Measurements from ENCODE around the gene KCNG4. TPM values are rescaled to one million over a fixed set of nuclear protein-coding genes. Genes with fewer than 3 reads are reported as not detected.
"Not testable (repeated sequence)": the region's sequence is repeated elsewhere in the genome, so short reads cannot be mapped to it uniquely, and the experiment has no call there.

KCNG4 gene
- total RNA-seq, 1 donor from 2014 or later: not detected

DNA sequence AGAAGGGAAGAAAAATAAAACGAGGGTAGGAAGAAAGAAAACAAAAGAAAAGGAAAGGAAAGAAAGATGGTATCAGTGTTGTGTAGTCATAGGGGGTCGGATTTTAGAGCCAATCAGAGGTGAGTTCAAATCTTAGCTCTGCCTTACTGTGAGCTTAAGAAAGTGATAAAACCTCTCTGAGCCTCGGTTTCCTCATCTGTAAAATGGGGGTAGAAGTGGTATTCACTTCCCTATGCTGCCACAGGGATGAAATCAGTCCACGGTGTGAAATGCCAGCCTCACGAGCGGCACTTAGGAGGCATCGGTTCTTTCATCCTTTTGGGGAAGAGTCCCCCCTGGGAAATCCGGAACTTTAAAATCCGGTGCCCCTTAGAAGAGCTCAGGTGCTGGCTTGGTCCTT is 6.1 kb downstream of the KCNG4 start:
- DNase-seq: no peak

DNA sequence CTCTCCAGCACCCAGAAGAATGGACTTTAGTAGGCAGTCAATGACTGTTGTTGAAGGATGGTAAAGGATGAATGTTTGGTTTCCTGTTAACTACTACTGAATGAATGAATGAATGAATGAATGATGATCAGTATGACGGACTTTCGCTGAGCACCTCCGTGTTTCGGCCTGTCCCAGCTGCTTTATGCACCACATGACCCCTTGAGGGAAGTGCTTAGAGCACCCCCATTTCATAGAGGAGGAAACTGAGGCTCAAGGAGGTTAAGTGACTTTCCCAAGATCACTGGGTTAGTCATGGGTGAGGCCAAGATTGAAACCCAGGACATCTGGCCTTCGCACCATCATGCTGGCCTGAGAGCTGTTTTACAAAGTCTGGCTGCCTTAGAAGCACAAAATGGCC is 6.8 kb downstream of the KCNG4 start:
- DNase-seq: no peak

DNA sequence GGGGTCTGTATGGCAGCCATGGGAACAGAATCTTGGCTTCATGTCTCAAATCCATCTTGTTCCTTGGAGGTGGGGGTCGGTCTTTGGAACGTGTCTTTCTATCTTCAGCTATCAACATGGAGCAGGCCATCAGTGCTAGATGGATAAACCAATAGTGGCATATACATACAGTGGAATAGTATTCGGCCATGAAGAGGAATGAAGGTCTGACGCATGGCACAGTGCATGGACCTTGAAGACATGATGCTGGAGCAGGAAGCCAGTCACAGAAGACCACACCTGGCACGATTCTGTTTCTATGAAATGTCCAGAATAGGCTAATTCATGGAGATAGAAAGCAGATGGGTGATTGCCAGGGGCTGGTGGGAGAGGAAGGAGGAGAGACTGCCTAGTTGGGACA is 7.8 kb downstream of the KCNG4 start:
- no peak for DNase-seq

DNA sequence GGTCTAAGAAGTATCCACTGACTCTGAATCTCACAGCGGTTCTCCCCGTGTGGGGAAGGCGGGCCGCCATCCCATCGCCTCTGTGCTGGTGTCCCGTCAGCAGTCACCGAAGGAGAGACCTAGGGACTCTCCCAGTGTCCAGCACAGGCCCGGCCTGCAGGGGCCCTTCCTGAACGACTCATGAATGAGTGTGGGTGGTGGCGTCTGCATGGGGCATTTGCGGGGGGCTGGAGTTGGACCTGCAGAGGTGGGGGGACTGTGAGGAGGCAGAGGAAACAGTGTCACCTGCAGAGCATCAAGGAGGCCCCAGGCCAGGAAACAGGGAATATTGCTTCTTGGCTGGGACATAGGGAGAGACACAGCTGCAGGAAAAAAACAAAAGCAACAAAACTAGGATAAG is 10.3 kb downstream of the KCNG4 start:
- no peak for DNase-seq

DNA sequence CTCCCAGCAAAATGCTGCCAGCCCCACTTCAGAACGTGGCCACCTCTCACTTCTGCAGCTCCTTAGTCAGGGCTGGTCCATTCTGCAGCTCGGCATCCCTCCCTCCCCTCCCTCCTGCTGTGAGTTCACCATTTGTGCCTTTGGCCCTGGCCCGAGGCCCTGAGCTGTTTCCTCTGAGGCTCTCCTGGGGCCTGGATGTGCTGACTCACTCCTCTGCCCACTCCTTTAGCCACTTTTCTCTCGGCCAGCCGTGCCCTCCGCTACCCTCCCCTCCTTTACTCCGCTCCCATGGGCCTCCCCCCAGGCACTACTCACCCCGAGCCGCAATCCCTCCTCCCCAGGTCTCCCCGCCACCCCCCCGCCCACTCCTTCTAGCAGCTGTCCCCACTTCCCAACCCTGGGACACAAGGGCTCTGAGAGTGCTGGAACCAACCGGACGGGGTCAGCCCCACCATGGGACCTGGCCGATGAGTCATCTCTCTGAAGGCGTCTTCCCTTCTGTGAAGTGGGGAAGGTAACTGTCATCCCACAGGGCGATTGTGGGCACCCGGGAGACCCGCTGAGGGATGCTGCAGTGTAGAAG is 11.5 kb downstream of the KCNG4 start:
- peak; percentile 30 for DNase-seq

DNA sequence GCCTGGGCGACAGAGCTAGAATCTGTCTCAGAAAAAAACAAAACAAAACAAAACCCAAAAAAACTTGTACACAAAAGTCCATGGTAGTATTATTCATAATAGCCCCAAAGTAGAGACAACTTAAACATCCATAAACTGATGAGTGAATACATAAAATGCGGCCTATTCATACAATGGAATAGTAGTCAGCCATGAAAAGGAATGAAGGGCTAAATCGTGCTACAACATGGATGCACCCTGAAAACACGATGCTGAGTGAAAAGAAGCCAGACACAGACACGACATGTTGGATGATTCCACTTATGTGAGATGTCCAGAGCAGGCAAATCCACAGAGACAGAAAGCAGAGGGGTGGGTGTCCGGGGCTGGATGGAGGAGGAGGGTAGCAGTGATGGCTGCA is 12.3 kb downstream of the KCNG4 start:
- DNase-seq: no peak

DNA sequence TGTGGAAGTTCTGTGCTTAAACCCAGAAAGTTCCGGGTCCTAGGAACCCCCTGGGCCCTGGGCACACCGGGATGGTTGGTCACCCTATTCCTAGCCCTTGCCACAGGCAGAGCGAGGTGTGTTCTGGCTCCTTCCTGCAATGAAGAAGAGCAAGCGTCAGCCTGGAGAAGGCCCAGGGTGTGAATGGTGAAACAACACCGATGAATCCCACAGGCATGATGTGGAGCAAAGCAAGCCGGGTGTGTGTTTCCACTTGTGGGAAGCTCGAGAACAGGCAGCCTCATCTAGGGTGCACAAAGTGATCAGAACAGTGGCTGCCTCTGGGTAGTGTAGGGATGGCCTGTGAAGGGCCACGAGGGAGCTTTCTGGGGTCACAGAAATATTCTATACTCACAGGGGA is 13.8 kb downstream of the KCNG4 start:
- no peak for DNase-seq

DNA sequence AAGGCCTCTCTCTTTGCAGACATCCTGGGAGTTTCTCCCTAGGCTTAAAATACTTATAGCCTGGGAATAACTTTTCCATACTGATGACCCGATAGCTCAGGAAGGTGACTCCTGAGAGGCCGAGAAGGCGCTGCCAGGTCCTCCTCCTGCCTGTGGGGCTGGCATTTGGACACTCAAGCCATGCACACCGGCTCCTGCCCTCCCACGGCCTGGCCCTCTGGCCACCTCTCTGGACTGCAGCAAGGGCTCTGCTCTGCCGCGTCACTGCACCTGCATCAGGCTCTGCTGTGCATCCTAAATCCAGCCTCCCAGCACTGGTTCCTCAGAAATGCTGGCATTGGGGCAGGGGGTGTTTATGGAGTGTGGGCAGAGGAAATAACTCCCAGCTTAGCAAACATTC is 14.2 kb downstream of the KCNG4 start:
- DNase-seq: no peak

DNA sequence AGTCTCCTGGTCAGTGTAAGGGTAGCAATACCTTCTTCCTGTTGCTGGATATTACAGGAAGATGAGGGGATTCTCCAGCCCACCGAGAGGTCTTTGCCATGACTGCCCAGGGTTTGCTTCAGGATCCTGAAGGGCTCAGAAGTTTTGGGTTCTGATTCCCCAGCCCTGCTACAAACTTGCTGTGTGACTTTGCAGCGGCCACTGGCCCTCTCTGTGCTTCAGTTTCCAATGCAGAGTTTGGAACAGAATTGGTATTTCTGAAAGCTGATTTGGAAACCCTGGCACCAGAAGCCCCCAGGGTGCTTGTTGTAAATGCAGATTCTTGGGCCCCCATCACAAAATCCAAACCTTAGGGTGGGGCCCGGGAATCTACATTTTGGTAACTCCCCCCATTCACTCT is 14.7 kb downstream of the KCNG4 start:
- no peak for DNase-seq

DNA sequence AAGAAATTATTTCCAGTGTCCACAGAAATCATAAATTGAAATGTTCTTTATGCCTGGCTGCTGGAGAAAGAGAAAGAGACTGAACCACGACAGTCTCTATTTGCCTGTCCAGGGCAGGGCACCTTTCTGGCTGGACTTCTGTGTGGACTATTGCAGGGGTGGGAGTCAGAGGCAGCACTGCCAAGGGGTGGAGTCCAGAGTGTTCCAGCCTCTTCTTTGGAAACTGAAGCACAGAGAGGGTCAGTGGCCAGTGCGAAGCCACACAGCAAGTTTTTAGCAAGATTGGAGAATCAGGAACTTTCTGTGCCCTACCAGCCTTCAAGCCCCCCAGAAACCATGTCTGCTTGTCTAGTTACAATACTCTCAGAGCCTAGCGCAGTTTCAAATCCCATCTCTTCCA is 15.3 kb downstream of the KCNG4 start:
- no peak for DNase-seq

DNA sequence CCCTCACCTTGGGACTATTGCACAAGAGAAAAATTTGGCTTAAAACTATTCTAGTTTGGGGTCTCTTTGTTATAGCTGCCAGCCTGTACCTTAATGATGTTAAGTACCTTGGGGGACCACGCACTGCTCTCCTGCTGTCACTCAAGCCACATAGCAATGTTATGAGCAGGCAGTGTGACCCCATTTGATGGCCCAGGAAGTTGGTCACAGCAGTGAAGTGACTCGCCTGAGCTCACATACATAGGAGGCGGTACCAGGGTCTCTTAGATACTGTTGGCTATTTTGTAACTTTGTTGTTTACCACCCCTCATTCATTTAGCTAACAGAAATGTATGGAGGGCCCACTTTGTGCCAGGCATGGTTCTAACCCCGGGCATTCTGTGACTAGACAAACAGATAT is 16.4 kb downstream of the KCNG4 start:
- DNase-seq: no peak

DNA sequence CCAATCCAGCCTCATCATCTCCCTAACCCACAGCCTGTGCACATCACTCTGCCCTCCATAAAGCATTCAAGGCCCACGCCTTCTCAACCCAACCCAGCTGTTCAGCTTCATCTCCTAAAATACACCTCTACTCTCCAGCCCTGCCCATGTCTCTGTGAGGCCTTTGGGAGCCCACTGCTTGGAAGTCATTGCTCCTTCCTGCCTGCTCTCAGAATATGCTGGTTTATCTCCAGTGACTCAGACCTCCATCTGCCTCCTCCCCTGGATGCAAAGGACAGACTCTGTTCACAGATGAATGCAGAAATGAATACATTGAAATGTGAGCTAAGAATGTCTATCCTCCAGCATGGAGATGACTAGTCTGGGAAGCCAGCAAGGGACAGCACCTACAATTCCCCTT is 19.0 kb downstream of the KCNG4 start:
- DNase-seq: no peak

DNA sequence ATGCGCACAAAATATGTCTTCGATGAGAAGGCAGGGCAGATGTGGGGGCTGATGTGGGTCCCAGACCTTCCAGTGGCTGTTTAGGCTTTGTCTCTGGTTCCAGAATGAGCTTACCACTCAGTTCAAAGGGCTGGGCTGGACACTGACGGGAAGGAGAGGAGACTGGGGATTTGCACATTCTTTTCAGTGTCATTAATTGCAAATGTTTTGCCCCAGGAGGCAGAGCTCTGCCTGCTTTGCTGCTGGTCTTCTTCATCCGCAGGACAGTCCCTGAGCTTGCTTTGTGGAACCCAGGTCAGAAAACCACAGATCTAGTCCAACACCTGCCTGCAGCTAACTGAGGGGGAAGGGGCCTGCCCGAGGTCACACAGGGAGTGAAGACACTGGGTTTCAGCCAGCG is 20.9 kb downstream of the KCNG4 start:
- no peak for DNase-seq

DNA sequence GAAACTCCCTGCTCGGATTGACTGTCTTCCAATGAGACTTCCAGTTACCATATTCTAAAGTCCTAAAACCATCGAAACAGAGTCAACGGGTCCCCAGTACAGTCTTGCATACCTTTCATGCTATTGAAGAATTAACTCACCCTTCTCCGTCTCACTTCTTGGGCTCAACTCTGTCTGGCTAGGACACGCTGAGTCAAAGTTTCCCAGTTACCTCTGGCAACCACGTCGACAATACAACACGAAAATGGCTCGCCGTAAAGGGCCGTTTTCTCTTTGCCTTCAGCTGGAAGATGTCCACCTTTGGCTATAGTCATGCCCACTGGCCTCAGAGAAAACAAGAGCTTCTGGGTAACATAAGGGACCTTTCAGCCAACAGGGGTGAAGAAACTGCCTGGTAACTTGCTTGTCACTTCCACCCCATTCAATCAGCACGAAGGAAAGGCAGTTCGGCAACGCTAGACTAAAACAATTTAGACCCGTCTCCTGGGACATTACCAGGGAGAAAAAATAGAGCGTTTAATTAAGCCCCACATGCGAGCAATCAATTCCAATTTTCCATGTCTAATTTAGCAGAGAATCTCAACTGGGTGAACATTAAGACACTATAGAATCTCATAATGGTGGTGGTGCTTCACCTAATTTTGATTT is 21.5 kb downstream of the KCNG4 start:
- DNase-seq: no peak

DNA sequence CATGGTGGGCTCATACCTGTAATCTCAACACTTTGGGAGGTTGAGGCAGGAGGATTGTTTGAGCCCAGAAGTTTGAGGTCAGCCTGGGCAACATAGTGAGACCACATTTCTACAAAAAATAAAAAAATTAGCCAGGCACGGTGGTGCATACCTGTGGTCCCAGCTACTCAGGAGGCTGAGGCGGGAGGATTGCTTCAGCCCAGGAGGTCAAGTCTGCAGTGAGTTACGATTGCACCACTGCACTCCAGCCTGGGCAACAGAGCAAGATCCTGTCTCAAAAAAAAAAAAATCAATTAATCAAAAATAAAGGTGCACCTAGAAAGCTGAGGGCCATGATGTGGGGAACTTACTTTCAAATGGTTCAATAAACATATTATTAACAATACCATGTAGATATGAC is 23.7 kb downstream of the KCNG4 start:
- not testable (repeated sequence) for DNase-seq

DNA sequence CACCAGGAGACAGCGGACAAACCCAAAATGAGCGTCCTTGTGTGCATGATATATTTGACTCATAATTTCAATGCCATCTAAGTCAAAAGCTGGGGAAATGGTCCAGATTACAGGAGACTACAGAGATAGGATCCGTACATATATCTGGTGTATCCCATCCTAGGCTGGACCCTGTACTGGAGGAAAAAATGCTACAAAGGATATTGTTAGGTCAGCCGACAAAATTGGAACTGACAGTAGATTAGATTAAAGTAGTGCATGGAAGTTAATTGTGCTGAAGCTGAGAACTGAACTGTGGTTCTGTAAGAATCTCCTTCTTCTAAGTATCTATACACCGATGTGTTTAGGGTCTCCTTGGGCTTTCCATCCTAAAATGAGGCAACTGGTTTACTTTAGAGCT is 24.3 kb downstream of the KCNG4 start:
- DNase-seq: no peak

DNA sequence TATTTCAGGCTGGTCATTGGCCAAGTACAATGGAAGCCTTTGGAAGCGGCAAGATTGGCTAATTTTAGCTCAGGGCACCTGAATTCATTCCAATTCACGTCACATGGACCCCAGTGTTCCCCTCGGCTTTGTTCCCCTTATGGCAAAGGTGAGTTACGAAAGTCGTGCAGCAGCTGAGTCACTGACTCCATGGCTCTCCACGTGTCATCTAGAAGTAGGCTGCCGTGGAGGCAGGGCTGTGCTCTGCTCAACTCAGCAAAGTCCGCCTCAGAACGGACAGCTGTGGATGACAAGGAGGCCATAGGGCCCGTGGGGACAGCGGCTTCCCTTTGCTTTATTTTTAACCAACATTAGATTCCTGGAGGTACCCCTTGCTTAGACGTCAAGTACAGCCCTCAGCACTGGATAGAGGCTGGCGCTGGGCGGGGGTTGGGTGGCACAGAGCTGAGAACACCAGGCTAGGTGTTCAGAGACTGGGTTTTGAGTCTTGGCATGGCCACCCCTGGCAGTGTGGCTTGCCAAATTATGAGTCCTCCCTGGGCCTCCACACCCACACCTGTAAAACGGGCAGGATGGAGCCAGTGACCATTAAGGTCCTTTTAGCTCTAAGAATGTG is 25.3 kb downstream of the KCNG4 start:
- no peak for DNase-seq

DNA sequence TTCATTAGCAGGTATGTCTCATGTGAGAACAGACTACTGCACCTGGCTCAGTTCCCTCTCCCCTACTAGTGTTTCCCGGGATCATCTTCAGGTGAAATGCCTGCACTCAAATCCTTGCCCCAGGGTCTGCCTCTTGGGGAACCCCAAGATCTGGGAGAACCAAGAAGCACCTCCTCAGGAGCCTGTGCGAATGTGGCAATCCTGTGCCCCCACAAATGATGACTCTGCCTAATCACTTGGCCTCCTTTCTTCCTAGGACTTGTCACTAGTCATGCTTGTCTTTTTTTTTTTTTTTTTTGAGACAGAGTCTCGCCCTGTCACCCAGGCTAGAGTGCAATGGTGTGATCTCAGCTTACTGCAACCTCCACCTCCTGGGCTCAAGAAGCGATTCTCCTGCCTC is 27.2 kb downstream of the KCNG4 start:
- no peak for DNase-seq

DNA sequence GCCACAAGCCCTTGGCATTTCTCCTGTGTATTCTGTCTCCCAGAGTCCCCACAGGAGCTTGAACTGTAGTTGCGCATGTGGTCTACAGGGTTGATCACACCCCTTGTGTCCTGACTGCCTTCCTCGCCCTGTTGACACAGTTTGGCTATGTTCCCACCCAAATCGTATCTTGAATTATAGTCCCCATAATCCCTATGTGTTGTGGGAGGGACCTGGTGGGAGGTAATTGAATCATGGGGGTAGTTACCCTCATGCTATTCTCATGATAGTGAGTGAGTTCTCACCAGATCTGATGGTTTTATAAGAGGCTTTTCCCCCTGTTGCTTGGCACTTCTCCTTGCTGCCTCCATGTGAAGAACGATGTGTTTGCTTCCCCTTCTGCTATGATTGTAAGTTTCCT is 27.7 kb downstream of the KCNG4 start:
- no peak for DNase-seq

DNA sequence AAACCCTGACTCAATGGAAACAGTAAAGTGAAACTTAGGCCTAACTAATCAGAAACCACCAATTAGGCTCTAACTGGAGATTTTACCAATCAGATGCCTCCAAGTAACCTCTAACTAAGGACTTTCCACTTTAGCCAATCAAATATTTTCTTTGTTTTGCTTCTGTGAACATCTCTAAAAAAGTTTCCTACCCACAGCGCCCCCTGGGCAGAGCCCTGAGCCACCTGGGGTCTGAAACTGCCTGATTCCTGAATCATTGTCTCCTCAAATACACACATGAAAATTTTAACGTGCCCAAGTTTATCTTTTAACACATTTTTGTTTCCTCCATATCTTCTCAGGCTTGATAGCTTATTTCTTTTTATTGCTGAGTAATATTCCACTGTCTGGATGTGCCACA is 29.8 kb downstream of the KCNG4 start:
- no peak for DNase-seq

DNA sequence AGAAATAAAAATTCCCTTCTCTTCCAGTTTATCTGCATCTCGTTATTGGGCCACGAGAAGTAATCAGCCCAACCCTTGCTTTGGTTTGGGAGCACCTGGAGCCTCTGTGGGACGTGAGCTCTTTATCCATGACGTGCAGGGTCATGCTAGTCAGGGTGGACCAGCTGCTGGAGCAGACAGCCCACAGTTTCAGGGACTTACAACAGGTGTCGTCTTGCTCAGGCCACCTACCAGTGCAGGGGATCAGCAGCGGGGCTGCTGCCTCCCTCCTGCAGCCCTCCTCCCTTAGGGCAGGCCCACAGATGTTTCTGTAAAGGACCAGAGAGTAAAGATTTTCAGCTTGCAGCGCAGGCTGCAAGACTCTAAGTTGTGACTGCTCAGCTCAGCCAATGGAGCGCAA is 31.9 kb downstream of the KCNG4 start:
- DNase-seq: no peak

DNA sequence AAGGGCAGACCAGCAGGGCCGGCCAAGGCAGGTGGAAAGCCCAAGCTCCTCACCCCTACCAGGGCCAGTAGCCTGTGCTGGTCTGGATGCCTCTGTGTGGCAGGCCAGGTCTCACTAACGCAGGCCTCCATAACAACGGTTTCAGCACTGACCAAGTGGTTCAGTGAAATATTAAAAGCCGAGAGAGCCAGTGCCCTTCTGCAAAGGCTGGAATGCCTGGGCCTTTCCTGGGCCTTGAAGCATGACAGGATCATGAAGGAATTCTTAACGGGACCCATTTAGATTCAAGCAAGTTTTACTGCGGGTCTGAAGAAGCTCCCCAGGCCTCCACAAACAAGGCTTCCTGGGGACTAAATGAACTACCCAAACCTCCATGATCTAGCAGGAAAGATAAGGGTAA is 32.6 kb downstream of the KCNG4 start:
- DNase-seq: no peak

DNA sequence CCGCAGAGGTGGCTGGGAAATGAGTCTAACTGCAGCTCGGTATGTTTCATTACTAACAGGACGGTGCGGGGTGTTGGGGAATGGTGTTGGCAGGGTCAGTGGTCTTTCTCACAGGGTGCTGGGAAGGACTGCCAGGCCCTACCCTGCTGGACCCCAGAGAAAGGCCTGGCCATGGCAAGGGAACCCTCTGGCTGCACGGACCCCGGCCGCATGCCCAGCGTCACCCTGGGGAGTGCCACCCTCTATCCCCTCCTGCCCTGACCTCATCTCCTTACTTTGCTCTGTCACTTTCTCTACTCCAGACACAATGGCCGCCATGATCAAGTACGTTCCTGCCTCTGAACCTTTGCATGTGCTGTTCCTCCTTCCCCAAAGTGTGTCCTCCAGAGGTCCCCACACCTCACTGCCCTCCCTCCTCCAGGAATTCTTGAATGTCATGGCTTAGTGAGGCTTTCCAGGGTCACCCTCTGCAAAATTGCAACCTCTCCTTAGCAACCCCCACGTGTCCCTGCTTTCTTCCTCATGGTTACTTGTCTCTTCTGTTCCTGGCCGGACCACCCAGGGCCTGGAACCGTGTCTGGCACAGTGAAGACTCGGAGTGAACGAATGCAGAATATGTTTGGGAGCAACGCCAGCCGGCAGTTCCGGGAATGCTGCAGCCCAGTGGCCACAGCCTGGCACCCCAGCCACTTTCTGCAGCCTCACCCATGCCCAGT is 33.7 kb downstream of the KCNG4 start:
- no peak for DNase-seq

DNA sequence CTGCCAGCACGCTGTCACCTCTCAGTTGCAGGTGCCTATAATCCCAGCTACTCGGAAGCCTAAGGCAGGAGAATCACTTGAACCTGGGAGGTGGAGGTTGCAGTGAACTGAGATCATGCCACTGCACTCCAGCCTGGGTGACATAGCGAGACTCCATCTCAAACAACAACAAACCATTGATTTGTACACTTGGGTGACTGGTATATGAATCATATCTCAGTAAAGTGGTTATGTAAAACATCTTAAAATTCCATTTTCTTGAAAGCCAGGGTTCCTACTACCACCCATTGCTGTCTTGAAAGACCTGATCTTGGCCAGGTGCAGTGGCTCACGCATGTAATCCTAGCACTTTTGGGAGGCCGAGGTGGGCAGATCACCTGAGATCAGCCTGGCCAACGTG is 34.7 kb downstream of the KCNG4 start:
- not testable (repeated sequence) for DNase-seq

All from skin of body (tissue), 2 donors.